ENCODE measurements around the gene MS4A4E.
"Not testable (repeated sequence)": the region's sequence is repeated elsewhere in the genome, so short reads cannot be mapped to it uniquely, and the experiment has no call there.

MS4A4E gene

DNA sequence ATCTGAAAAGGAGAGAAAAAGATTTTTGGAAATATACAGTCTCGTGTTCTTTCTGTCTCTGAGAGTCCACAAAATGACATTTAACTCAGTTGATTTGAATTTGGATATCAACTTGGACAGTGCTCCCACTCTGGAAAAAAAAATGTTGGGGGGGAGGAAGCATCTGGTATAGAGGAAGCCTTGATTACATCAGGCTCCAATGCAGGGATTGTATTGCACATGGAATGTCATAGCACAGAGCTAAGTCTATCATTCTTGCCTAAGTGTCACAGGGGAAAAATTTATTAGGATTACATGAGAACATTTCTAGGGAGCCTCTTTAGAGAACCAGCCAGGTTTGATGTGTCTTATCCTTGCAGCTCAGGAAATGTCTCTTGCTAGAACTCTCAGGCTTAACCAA lies 83.1 kb downstream of the MS4A4E start:
- DNase-seq, result no peak
- TF ChIP-seq, protein P1, sequence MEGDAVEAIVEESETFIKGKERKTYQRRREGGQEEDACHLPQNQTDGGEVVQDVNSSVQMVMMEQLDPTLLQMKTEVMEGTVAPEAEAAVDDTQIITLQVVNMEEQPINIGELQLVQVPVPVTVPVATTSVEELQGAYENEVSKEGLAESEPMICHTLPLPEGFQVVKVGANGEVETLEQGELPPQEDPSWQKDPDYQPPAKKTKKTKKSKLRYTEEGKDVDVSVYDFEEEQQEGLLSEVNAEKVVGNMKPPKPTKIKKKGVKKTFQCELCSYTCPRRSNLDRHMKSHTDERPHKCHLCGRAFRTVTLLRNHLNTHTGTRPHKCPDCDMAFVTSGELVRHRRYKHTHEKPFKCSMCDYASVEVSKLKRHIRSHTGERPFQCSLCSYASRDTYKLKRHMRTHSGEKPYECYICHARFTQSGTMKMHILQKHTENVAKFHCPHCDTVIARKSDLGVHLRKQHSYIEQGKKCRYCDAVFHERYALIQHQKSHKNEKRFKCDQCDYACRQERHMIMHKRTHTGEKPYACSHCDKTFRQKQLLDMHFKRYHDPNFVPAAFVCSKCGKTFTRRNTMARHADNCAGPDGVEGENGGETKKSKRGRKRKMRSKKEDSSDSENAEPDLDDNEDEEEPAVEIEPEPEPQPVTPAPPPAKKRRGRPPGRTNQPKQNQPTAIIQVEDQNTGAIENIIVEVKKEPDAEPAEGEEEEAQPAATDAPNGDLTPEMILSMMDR (IDR thresholded peaks at IDR 0.05), result no peak
- Histone ChIP-seq H3K27ac (no peak overlapping the region), H3K4me3 (no peak overlapping the region), H3K4me1 (no peaks in the 10 kb centered on the region), H3K27me3 (no peaks in the 10 kb centered on the region), H3K9me3 (no peaks in the 10 kb centered on the region), H3K36me3 (no peaks in the 10 kb centered on the region)
- intact Hi-C loops (cut with DNase I; ENCODE audit: low total_unique reads), result no loop called here

DNA sequence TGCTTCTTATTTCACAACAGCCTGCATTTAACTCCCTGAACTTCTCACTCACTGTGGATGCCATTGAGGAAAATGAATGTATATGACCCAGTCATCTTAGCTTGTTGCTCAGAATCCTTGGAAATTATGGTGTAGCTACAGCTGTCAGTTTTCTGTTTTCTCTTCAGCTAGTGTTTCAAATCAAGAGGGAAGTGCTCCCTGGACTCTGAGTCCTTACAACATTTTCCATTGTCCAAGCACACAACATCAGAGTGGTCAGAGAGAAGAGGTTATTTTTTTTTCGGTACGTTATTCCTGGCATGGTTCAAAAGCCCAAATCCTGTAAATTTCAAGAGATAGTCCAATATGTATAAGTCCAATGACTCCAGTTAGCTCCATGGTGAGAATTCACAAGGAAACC lies 83.7 kb downstream of the MS4A4E start:
- no peaks in the 10 kb centered on the region for H3K4me1 ChIP-seq
- H3K9me3 ChIP-seq, result no peaks in the 10 kb centered on the region
- H3K27me3 ChIP-seq, result no peaks in the 10 kb centered on the region
- no peak for DNase-seq
- H3K36me3 ChIP-seq, result no peaks in the 10 kb centered on the region
- intact Hi-C loops (cut with DNase I; ENCODE audit: low total_unique reads), result no loop called here
- no peak overlapping the region for H3K4me3 ChIP-seq
- TF ChIP-seq, protein P1 (IDR thresholded peaks at IDR 0.05), result no peak
- H3K27ac ChIP-seq, result no peak overlapping the region

DNA sequence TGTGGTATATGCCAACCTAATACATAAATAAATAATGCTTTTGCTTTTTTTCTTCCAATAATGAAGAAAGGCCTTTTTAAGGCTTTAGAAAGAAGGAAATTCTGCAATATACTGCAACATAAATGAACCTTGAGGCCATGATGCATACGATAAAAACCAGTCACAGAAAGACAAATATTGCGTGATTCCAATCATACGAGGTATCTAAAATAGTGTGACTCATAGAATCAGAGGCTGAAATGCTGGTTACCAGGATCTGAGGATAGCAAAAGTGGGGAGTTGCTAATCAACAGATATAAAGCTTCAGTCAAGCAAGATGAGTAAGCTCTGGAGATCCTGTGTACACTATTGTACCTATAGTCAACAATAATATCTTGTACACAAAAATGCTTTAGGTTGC lies 84.3 kb downstream of the MS4A4E start:
- DNase-seq, result no peak
- TF ChIP-seq, protein P1 (IDR thresholded peaks at IDR 0.05), result no peak
- Histone ChIP-seq H3K4me3 (no peak overlapping the region), H3K27me3 (no peaks in the 10 kb centered on the region), H3K9me3 (no peaks in the 10 kb centered on the region), H3K36me3 (no peaks in the 10 kb centered on the region), H3K4me1 (no peaks in the 10 kb centered on the region), H3K27ac (no peak overlapping the region)
- intact Hi-C loops (cut with DNase I; ENCODE audit: low total_unique reads), result no loop called here

DNA sequence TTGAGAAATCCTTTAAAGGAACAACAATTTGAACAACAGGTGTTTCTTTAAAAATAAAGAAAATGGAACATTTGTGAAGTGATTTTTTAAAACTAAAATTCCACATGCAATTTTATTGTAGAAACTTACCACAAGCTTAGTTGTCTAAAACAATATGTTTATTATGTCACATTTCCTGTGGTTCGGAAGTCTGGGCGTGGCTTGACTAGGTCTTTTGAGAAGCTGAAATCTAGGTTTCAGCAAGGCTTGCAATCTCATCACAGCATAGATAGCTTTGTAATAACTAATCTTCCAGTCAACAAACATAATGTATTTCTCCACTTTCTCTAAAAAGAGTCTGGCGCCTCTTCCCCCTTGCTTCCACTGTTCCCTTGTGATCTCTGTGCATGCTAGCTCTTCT lies 87.0 kb downstream of the MS4A4E start:
- TF ChIP-seq, protein P1 (IDR thresholded peaks at IDR 0.05), result no peak
- DNase-seq, result no peak
- Histone ChIP-seq H3K27ac (no peak overlapping the region), H3K4me3 (no peak overlapping the region), H3K9me3 (no peaks in the 10 kb centered on the region), H3K36me3 (no peaks in the 10 kb centered on the region), H3K27me3 (no peaks in the 10 kb centered on the region), H3K4me1 (no peaks in the 10 kb centered on the region)
- intact Hi-C loops (cut with DNase I; ENCODE audit: low total_unique reads), result no loop called here

DNA sequence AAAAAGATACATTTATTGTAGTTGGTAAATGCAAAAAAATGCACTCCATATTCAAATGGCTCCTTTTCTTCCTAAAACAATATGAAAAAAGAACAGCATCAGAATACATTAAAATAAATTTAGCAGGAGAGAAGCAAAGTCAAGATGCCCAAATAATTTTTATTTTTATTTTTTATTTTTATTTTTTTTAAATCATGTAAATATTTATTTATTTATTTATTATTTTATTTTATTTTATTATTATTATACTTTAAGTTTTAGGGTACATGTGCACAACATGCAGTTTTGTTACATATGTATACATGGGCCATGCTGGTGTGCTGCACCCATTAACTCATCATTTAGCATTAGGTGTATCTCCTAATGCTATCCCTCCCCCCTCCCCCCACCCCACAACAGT lies 90.2 kb downstream of the MS4A4E start:
- intact Hi-C loops (cut with DNase I; ENCODE audit: low total_unique reads); DNase-seq; H3K4me3 ChIP-seq; H3K36me3 ChIP-seq; H3K27me3 ChIP-seq; H3K27ac ChIP-seq; H3K9me3 ChIP-seq; H3K4me1 ChIP-seq: not testable (repeated sequence)

DNA sequence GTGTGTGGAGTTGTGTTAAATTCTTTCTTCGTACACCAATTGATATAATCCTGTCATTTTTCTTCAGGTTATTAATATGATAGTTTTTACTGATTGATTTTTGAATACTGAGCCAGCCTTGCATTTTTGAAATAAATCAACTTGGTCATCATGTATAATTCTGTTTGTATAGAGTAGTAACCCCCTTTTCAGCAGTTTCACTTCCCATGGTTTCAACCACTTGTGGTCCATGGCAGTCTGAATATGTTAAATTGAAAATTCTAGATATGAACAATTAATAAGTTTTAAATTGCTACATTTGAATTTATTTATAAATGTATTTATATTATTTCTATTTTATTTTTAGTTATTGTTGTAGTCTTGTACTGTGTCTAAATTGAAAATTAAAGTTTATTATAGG lies 92.7 kb downstream of the MS4A4E start:
- Histone ChIP-seq H3K9me3 (no peaks in the 10 kb centered on the region), H3K36me3 (no peaks in the 10 kb centered on the region), H3K4me3 (no peak overlapping the region), H3K27ac (no peak overlapping the region), H3K4me1 (no peaks in the 10 kb centered on the region), H3K27me3 (no peaks in the 10 kb centered on the region)
- TF ChIP-seq, protein P1 (IDR thresholded peaks at IDR 0.05), result no peak
- intact Hi-C loops (cut with DNase I; ENCODE audit: low total_unique reads), result no loop called here
- no peak for DNase-seq

Measured in tibial artery (tissue), 4 donors.